ENCODE results near the gene GNGT2. TPM values are rescaled to one million over a fixed set of nuclear protein-coding genes. Genes with fewer than 3 reads are reported as not detected.
"Not testable (repeated sequence)": the region's sequence is repeated elsewhere in the genome, so short reads cannot be mapped to it uniquely, and the experiment has no call there.

The GNGT2 gene
- total RNA-seq, 1 experiment from 2014 or later = not detected

DNA sequence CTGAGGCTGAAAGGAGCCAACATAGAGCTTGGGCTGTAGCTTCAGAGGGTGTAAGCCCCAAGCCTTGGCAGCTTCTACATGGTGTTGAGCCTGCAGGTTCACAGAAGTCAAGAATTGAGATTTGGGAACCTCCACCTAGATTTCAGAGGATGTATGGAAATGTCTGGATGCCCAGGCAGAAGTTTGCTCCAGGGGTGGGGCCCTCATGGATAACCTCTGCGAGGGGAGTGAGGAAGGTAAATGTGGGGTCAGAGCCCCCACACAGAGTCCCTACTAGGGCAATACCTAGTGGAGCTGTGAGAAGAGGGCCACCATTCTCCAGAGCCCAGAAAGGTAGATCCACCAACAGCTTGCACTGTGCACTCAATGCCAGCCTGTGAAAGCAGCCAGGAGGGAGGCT lies 25.0 kb downstream of the GNGT2 start:
- DNase-seq (ENCODE audit: low spot score); in situ Hi-C loops (cut with HindIII; ENCODE audit: low sequenced_read_pairs): not testable (repeated sequence)

DNA sequence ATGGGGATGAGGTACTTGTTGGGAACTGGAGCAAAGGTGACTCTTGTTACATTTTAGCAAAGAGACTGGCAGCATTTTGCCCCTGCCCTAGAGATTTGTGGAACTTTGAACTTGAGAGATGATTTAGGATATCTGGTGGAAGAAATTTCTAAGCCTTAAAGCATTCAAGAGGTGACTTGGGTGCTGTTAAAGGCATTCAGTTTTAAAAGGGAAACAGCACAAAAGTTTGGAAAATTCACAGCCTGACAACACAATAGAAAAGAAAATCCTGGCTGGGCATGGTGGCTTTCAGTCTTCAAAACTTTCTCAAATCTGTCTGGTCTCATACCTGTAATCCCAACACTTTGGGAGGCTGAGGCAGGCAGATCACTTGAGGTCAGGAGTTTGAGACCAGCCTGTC lies 25.9 kb downstream of the GNGT2 start:
- DNase-seq (ENCODE audit: low spot score); in situ Hi-C loops (cut with HindIII; ENCODE audit: low sequenced_read_pairs): not testable (repeated sequence)

DNA sequence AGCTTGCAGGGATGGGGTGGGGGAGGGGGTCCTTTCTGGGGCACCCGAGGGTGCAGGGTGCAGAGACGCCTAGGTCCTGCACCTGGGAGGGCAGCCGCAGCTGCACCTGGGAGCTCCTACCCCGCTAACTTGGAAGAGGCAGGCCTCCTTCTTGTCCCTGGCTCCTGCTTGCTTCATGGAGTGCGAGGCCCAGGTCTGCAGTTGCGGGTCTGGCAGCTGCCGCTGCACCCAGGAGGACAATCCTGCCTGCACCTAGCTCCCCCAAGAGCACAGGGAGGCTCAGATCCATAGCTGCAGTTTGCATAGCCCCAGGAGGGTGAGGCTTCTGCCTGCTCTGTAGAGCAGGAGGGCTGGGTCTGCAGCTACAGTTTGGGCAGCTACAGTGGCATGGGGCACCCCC lies 26.6 kb downstream of the GNGT2 start:
- no peak for DNase-seq (ENCODE audit: low spot score)
- in situ Hi-C loops (cut with HindIII; ENCODE audit: low sequenced_read_pairs) = no loop called here

DNA sequence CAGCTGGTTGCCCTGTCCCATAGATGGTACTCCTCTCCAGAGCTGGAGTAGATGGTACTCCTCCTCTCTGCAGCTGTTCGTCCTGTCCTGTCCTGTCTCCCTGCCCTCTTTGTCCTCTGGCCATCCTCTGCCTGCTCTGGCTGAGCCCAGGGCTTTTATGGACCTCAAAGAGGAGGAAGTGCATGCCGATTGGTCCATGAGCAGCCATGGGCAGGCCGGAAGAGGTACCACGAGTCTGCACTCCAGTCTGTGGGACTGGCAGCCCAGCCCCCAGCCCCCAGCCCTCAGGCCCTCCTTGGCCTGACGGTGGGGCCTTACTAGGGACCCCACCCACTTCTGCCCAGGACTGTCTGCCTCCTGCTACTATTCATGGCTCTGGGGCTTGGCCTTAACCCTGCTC lies 27.0 kb downstream of the GNGT2 start:
- in situ Hi-C loops (cut with HindIII; ENCODE audit: low sequenced_read_pairs) = no loop called here
- DNase-seq (ENCODE audit: low spot score) = no peak

DNA sequence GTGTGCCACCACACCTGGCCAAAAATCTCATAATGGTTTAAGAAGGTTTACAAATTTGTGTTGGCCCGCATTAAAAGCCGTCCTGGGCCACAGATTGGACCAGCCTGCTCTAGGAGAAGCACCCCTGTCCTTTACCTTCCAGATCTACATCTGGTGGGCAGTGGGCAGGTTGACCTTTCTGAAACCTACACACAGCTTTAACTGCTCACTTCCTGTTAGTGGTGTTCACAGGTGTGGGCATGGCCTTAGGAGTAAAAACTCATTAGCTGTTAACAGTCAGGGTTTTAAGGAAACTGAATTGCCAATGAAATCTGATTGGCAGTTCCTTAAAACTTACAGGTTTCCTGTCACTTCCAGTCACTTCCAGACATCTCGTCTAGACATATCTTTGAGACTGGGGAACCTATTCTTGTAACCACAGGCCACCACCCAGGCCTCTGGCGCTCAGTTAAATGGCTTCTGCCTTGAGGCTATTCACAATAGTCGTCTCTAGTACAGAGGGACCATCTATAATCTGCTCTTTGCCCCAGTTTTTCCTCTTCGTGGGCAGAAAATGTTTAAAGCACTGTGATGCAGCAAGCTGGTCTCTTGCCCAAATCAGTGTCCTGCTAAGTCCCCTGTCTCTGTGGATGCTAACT lies 29.3 kb downstream of the GNGT2 start:
- in situ Hi-C loops (cut with HindIII; ENCODE audit: low sequenced_read_pairs) = no loop called here
- DNase-seq (ENCODE audit: low spot score) = no peak

DNA sequence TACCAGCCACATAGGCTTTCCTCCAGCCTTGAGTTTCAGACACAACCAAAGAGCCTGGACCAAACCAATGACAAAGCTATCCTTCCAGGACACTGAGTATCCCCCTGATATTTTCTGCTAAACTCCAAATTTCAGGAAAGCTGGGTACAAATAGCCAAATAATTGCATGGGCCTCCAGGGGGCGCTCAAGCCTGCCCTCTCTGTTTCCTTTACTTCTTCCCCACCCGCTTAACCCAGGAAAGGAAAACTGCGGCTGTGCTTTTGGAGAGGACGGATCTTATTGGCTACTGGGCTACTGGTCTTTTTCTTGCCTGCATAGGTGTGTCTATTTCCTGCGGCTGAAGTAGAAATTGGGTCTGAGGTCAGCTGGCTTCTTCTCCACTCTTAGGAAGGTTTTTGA lies 30.1 kb downstream of the GNGT2 start:
- DNase-seq (ENCODE audit: low spot score) = peak; percentile 34
- in situ Hi-C loops (cut with HindIII; ENCODE audit: low sequenced_read_pairs) = no loop called here

DNA sequence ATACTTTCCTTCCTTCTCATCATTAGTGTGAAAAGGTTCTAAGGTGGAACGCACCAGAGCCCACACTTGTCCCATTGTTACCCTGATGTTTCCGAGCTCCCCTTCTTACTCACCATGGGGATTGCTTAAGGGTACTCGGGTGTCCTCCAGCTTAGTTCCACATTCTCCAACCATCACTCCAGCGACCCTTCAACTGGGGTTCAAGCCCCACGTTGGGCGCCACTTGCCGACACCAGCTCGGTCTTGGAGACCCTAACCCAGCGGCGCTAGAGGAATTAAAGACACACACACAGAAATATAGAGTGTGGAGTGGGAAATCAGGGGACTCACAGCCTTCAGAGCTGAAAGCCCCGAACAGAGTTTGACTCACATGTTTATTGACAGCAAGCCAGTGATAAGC lies 34.4 kb downstream of the GNGT2 start:
- DNase-seq (ENCODE audit: low spot score); in situ Hi-C loops (cut with HindIII; ENCODE audit: low sequenced_read_pairs): not testable (repeated sequence)

DNA sequence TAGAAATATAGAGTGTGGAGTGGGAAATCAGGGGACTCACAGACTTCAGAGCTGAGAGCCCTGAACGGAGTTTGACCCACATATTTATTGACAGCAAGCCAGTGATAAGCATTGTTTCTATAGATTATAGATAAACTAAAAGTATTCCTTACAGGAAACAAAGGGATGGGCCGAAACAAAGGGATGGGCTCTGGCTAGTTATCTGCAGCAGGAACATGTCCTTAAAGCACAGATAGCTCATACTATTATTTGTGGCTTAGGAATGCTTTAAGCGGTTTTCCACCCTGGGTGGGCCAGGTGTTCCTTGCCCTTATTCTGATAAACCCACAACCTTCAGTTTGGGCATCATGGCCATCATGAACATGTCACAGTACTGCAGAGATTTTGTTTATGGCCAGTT lies 39.7 kb downstream of the GNGT2 start:
- in situ Hi-C loops (cut with HindIII; ENCODE audit: low sequenced_read_pairs); DNase-seq (ENCODE audit: low spot score): not testable (repeated sequence)

DNA sequence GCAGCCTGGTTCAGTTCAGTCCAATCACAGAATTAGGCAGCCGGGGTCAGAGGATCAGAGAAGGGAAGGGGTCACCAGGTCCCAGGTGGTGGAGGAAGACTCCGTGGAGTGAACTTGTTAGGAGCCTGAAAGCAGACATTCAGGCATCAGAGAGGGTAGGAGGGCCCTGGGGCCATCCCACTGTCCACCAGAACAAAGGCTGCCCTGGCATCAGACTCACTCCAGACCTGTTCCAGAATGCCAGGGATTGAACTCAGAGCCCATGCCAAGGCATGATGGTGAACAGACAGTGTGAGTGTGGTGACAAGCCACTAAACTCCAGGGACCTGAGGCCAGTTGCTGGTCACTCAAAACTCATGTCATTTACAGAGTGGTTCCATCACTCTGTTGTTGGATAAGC lies 40.2 kb downstream of the GNGT2 start:
- in situ Hi-C loops (cut with HindIII; ENCODE audit: low sequenced_read_pairs) = no loop called here
- DNase-seq (ENCODE audit: low spot score) = no peak

DNA sequence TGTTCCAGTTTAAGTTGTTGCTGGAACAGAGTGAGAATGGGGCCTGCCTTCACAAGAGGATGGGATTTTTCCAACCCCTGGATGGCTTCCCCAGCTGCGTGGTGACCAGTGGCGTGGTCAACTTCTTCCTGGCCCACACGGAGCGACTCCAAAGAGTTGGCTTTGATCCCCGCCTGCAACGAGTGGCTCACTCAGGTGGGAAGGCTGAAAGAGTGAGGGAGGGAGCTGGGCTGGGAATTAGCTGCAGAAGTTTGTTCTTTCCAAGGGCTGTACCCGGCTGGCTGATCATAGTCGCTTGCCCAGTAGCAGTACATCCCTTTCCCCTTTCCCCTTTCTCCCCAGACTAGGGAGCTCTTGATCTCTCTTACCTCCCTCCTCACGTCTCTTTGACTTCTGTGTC lies 41.7 kb downstream of the GNGT2 start:
- no peak for DNase-seq (ENCODE audit: low spot score)
- in situ Hi-C loops (cut with HindIII; ENCODE audit: low sequenced_read_pairs) = no loop called here

DNA sequence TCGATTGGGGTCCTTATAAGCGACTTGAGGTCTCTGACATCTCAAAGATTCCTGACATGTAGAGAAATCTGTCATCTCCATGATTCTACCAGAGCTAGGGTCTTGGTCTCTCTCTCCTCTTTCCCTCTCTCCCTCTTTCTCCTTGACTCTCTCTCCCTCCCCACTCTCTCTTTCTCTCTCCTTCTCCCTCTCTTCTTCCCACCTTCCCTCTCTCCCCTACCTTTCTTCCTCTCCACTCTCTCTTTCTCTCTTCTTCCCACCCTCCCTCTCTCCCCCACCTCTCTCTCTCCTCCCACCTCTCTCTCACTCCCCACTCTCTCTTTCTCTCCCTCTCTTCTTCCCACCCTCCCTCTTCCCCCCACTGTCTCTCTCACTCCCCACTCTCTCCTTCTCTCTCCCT lies 45.2 kb downstream of the GNGT2 start:
- in situ Hi-C loops (cut with HindIII; ENCODE audit: low sequenced_read_pairs) = no loop called here
- DNase-seq (ENCODE audit: low spot score) = no peak

DNA sequence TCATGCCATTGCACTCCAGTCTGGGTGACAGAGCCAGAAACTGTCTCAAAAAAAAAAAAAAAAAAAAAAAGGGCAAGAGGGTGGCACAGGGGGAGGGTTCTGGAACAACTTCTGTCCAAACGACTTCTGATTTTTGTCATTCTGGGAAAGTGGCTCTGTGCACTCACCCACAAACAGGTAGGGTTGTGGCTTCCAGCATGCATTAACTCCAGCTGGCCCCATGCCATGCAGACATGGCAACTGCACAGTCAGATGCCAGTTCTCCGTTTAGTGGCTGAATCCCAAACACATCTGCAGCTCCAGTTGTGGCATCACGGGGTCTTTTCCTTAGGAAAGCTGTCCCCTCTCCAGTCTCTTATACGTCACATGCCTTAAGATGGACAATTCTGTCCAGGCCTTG lies 47.5 kb downstream of the GNGT2 start:
- DNase-seq (ENCODE audit: low spot score) = no peak
- in situ Hi-C loops (cut with HindIII; ENCODE audit: low sequenced_read_pairs) = no loop called here

DNA sequence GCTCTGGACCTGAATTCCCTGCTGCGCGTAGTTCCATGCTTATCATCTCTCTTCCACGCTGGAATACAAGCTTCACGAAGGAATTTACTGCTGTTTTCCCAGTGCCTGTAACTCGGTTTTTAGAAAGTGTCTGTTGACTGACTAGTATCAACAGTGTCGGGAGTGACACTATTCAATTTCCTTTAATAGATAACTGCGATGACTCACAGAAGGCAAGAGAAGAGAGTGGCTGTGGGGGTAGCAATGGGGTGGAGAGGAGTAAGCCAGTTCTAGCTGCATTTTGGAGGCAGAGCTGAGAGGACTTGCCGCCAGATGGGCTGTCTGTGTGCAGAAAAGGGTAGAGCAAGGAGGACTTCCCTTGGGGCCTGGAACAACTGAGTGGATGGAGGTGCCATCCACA lies 52.6 kb downstream of the GNGT2 start:
- DNase-seq (ENCODE audit: low spot score) = no peak
- in situ Hi-C loops (cut with HindIII; ENCODE audit: low sequenced_read_pairs) = no loop called here

DNA sequence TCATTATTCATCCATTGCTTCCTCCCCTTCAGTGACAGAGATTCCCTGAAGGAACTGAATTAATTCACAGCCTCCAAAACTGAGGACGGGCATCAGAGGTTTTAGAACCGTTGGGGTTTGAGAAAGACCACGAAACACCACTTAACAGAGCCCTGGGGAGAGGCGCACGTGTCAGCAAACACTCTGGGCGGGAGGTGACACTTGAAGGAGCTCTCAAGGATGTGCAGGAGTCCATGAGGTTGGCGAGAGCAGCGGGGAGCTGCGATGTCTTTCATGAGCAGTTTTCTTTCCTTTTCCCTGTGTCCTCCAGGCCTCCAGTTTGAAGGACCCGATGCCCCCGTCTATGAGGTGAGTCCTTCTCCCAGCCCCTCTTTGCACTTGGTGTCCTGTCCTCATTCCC lies 54.1 kb downstream of the GNGT2 start:
- no peak for DNase-seq (ENCODE audit: low spot score)
- in situ Hi-C loops (cut with HindIII; ENCODE audit: low sequenced_read_pairs) = no loop called here

Other genes with a start within 250 kb of the GNGT2 start
- gene GIP, start 242.0 kb downstream of the GNGT2 start, total RNA-seq (2014; rRNA removed; shearing (Covaris generic)) = 0.20 and 1.5 TPM in 2 replicates
- gene IGF2BP1, start 213.2 kb downstream of the GNGT2 start, total RNA-seq (2014; rRNA removed; shearing (Covaris generic)) = 63.0 and 86.2 TPM in 2 replicates
- gene B4GALNT2, start 77.8 kb downstream of the GNGT2 start, total RNA-seq (2014; rRNA removed; shearing (Covaris generic)) = not detected in 2 replicates
- gene ABI3, start 133 bp upstream of the GNGT2 start, total RNA-seq (2014; rRNA removed; shearing (Covaris generic)) = 0.14 TPM in 1 of 2 replicates, not detected in the other
- gene PHOSPHO1, start 20.2 kb upstream of the GNGT2 start, total RNA-seq (2014; rRNA removed; shearing (Covaris generic)) = 3.5 and 4.1 TPM in 2 replicates
- gene ZNF652, start 151.7 kb upstream of the GNGT2 start, total RNA-seq (2014; rRNA removed; shearing (Covaris generic)) = 10.2 and 20.2 TPM in 2 replicates
- gene PHB1, start 204.3 kb upstream of the GNGT2 start, total RNA-seq (2014; rRNA removed; shearing (Covaris generic)) = 268 and 273 TPM in 2 replicates